ENCODE measurements around the gene DOCK1.
"Not testable (repeated sequence)": the region's sequence is repeated elsewhere in the genome, so short reads cannot be mapped to it uniquely, and the experiment has no call there.

DOCK1 gene

DNA sequence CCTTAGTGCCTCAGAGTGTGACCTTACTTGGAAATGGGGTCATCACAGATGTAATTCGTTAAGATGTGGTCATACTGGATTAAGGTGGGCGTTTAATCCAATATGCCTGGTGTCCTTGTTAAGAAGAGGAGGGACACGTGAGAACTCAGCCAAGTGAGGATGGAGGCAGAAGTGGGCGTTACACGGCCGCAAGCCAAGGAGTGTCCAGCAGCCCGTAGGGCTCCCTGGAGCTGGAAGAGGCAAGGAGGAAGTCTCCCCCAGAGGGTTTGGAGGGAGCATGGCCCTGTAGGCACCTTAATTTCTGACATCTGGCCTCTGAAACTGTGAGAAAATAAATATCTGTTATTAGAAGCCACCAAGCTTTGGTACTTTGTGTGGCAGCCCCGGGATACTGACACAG, 21.3 kb downstream of the DOCK1 start:
- no peak for DNase-seq

DNA sequence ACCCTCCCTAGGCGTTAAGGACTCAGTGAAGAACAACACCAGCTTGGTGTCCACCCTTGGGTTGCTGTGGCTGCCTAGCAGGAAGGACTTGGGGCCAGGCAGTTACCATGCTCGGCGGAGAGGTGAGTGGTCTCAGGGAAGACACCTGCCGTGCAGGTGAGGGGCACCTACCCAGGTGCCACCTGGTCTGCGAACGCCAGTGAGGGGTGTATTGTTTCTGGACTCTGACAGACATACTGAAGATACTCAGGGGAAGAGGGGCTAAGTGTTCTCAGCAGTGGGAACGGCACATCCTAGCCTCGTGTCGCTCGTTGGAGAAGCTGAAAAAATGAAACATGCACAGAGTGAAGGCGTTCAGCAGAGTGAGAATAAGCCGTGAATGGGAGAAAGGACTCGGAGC, 22.6 kb downstream of the DOCK1 start:
- DNase-seq, result no peak

DNA sequence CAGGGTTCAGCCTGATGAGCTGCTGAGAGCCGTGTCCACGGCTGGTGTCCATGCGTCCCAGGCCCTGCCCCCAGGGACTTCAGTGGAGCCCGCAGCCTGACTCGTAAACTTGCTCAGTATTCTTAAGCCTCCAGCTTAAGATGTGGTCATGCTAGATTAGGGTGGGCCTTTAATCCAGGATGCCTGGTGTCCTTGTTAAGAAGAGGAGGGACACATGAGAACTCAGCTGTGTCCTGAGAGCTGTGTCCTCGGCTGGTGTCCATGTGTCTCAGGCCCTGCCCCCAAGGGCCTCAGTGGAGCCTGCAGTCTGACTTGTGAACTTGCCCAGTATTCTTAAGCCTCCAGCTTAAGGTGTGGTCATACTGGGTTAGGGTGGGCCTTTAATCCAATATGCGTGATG, 23.0 kb downstream of the DOCK1 start:
- no peak for DNase-seq

DNA sequence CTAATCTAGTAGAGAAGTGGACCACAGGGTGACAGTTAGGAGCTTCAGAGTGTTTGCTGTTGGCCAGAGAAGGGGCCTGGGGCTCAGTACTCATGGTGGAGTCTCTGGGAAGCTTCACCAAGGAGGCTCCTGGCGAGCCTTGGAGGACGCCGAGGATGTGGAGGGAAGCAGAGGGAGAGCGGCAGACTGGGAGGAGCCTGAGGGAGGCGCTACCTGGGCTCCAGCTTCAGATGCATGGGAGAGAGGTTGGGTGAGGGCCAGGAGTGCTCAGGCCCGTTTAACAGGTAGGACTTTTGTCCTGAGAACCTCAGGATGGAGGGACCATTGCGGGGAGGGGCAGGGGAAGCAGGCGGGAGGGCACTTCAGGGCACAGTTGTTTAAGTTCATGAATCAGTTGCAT, 24.2 kb downstream of the DOCK1 start:
- no peak for DNase-seq

DNA sequence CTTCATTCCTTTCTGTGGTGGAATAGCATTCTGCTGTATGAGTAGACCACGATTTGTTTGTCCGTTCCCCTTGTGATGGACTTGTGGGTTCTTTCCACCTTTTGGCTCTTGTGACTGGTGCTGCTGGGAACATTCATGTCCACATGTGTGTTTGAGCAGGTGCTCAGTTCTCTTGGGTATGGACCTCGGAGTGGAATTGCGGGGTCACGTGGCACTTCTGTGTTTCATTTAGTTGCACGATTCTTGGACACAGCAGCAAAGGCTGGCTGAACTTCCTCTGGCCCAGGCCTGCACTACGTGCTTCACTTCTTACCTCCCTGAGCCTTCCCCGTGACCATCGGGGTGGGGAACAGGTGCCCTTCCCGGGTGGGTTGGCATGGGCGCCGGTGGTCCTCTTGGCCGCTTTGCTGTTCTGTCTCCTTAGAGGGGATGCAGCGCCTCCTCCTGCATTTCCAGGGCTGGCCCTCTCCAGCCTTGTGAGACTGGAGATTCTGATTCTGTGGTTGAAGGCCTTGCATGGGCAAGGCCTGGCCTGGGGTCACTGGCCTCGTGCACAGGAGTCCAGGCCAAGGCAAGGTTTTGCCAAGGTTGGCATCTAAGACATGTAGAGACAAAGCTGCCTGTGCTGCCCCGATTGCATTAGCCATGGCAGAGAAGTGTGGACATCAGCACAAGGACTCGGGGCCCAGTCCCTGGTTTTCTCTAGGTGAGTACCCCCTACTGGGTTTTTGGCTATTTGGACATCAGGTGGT, 25.1 kb downstream of the DOCK1 start:
- no peak for DNase-seq

DNA sequence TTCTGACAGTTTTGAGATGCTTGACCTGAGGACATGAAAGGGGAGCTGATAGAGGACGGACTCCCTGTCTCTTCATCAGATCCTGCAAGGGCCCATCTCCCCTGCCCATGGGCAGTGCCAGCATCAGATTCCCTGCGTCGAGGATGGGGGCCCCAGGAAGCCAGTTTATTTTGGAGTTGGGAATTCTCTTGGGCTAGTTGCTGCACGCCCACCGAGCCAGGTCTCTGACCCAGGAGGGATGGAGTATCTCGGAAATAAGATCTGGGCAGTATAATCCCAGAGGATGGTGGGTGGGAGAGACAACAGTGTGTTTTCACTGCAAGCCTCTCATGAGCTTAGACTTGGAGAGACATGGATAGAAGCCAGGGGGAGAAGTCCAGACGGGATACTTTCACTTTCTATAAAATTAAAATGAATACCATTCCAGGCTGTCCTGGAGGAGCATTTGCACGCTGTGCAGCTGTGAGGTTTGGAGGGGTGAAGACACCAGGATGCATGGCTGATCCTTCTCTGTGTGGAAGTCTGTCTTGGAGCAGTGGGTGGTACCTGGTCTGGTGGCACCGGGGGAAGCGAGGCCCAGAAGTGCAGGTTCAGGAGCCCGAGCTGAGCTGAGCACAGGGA, 25.8 kb downstream of the DOCK1 start:
- DNase-seq, result no peak

DNA sequence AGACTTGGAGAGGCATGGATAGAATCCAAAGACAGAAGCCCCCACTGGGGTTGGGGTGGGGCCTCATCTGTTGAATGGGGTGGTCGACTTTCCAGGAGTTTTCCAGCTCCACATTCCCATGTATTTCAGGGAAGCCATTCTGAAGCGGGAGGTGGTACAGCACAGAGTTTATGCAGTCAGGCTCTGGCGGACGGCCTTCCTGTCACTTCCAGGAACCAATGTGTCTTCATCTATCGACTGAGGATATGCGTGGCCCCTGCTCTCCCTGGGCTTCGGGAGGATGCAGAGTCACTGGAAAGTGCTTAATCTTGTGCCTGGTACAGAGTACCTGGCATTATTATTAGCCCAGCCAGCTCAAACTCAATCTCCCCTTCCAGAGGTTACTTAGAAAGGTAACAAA, 26.3 kb downstream of the DOCK1 start:
- no peak for DNase-seq

DNA sequence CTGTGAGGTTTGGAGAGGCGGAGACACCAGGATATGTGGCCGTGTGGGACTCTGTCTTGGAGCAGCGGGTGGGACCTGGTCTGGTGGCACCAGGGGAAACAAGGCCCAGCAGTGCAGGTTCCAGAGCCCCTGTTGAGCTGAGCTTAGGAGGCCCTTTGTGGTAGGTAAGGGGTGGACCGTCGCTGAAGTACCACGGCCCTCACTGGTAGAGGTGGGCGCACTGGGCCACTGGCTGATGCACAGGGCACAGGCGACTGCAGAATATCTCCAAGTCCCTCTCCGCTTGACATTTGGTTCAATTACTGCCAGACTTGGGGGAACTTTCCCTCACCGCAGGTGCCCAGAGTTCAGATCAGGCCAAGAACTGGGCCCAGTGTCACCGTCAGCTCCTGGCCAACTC, 27.3 kb downstream of the DOCK1 start:
- no peak for DNase-seq

DNA sequence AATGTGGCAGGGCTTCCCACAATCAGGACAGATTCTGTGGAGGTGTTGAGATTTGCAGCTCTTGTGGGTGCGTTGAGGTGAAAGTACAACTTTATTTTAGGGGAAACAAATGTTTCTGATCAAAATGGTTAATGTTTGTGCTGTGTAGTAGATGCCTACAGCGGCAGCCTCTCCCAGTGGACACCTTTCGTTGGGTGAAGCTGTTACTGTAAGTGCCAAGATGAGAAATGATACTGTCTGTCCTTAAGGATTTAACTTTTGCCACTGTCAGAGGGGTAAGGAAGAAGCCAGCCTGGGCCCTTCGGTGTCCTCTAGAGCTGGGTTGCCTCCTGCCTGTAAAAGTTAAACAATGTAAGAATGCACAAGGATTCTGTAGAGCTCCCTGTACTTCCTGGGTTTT, 27.9 kb downstream of the DOCK1 start:
- no peak for DNase-seq

DNA sequence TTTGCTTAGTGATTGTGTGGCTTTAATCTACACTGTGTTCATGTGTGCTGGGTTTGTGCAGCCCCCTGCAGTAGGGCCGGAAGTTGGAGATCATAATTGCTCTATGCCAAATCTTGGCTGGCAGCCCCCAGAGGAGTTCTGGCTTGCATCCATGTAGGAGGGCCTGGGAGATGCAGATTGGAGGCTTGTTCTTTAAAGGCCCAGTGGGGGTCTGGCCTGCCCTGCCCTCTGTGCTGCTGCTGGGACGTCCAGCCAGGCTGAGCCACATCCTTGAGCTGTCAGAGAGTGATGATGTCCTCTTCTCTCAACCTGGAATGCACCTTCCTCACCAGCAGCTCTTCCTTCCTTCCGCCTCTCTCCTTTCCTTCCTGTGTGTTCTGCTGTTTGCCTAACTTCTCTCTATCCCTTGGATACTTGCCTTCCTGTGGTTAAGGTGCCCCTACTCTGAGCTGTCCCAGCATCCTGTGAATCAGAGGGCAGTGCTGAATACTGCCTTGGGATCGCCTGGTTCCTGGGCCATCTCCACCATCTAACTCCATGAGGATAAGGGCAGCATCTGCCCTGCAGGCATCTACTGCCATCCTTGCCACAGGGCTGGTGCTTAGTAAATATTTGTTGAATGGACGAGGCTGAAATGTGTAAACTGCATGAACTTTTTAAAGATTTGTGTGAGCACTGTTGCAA, 30.2 kb downstream of the DOCK1 start:
- no peak for DNase-seq

DNA sequence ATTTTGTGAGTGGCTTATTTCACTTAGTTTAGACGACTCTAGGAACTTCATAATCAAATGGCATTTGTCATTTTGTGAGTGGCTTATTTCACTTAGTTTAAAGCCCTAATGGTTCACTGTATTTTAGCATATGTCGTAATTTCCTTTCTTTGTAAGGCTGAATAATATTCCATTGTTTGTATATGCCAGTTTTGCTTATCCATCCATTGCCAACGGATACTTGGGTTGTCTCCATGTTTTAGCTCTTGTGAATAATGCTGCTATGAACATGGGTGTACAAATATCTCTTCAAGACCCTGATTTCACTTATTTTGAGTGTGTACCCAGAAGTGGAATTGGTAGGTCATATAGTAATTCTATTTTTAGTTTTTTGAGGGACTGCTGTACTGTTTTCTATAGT, 31.8 kb downstream of the DOCK1 start:
- DNase-seq, result no peak

DNA sequence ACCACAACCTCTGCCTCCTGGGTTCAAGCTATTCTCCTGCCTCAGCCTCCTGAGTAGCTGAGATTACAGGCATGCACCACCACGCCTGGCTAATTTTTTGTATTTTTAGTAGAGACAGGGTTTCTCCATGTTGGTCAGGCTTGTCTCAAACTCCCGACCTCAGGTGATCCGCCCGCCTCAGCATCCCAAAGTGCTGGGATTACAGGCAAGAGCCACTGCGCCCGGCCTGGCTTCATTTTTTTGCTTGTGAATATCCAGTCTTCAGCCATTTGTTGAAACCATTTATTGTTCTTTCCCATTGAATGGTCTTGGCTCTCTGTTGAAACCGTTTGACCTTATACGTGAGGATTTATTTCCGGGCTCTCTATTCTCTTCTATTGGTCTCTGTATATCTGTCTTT, 32.9 kb downstream of the DOCK1 start:
- not testable (repeated sequence) for DNase-seq

DNA sequence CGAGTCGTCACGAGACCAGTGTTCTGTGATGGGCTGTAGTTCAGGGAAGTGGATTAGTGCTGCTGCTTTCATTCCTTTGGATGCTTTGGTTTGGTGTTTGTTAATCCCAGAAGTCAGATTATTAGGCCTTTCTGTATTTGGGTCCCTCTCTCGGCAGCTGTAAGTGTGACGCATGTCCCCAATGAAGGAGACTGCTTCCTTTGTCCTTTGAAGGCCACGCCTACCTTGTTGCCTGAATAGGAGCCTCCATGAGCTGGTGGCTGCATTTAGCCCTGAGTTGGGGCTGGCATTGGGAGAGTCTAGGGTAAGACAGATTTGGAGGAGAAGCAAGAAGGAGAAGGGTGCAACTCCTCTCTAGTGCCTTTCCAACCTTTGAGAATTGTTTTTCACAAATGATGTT, 34.5 kb downstream of the DOCK1 start:
- DNase-seq, result no peak

DNA sequence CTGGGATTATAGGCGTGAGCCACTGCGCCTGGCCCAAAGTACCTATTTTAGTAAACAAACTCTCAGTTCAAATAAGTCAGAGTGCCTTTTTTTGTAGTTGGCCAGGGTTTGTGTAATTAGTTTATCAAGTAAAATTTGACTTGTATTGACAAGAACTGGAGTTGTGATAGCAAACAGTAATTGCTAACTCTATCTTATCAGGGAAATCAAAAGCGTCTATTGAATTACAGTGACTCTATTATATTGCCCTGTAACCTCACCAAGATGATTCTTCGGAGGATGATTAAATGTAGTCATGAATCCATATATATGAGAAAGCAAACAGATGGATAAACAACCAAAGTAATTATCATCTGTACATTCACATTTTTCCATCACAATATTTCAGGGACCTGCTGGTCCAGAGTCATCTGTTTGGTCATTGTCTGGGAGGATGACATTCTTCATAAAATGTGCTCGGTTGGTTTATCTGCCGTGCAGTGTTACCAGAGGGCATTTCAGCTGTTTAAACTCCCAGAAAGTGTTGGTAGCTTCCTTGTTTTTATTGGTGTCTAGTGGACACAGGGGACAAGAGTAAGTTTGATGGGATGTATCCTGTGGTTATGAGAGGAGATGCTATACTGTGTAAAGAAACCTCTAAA, 35.6 kb downstream of the DOCK1 start:
- no peak for DNase-seq

DNA sequence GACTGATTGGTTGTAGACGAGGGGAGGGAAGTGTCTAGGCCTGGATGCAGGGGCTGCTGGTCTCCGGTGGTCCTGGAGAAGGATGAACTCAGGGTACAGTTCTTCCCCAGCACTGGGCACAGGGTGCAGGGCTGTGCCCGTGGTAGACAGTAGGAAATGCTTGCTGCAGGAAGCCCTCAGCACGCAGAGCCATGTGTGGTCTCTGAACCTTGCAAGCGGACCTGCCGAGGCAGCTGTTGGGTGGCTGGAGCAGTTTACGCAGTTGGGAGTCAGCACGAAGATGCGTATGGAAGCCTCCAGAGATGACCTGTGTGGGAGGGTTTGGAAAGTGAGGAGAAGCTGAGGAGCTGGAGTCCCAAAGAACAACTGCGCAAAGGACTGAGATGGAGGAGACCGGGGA, 39.0 kb downstream of the DOCK1 start:
- no peak for DNase-seq

DNA sequence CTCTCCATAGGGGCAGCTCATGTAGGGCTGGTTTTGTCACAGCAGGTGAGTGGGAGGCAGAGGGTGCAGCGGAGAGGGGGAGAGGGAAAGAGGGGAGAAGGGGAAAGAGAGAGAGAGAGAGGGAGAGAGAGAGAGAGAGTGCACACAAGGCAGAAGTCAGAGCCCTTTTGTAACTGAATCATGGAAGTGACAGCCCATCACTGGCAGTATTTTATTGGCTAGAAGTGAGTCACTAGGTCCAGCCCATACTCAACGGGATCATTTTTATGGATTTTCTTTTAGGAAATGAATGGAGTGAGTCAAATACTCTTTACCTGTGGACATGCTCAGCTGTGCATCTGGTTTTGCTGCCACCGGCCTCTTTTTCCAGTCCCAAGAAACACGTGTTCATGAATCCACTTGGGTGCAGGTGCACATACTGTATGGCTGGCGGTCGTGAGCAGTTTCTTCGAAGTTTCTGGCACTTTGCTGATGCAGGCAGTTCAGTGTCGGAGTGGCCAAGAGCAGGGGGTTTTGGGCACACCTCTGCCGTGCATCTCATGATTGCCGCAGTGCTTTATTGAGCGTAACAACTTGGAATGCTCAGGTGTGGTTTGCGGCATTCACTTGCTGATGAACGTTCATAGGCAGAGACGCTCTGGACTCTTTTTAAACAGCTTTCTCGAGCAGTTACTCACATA, 40.3 kb downstream of the DOCK1 start:
- no peak for DNase-seq

DNA sequence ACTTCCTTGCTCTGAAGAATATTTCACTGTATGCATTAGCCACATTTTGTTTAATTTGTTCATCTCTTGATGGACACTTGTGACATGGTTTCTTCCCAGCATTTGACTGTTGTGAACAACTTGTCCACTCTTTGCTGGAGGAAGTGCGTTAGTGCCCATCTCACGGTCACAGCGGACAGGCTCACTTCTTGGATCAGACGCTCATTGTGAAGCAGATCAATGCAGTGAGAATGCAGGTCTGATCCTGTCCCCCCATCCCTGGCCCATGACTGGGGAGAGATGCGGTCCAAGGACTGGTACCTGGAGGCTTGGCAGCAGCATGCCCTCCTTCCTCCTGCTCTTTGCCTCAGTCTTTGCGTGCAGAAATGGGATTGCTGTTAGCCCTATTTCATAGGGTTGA, 41.5 kb downstream of the DOCK1 start:
- no peak for DNase-seq

DNA sequence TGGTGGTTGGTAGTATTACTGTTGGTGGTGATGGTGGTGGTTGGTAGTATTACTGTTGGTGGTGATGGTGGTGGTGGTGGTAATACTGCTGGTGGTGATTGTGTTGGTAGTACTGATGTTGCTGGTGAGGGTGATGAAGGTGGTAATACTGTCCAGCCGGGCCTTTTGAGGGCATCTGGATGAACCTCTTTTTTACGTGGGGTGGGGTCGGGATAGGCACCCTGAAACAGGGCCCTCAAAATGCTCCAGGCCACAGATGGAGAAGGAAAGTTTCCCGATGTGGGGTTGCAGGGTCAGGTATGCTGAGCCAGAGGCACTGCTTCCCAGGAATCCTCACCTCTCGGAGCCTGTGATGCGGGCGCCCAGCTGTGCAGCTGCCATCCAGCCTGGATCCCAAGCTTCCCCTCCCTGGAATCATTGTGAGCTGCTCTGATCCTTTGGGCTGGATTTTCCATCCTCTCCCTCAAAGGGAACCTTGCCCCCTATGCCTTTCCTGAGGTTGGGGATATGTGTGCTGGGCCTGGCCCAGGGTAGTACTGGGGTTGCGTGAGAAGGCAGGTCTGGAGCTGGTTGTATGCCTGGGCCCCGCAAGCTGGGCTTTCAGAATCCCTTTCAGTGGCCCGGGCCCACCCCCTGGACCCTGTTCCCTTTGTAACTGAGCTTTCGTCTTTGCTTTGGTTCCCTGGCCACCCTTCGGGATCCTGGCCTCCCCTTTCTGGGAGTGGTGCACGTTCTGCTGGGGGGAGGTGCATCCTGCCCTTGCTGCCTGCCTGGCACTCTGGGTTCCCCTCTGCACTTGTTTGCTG, 43.3 kb downstream of the DOCK1 start:
- DNase-seq, result no peak

DNA sequence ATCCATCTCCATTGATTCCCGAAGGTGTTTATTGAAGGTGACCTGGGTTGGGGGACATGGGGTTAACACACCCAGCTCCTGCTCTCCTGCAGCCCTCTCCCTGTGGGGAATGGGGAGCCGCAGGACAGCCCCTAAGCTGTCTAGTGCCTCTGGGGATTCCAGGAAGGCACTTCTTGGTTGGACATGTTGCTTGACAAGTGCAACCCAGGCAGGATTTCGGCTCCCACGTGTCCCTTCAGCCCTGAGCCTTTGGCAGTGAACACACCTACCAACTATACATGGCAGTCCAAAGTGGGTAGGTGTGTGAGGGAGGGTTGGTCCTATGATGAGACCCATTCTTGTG, 43.9 kb downstream of the DOCK1 start:
- no peak for DNase-seq

DNA sequence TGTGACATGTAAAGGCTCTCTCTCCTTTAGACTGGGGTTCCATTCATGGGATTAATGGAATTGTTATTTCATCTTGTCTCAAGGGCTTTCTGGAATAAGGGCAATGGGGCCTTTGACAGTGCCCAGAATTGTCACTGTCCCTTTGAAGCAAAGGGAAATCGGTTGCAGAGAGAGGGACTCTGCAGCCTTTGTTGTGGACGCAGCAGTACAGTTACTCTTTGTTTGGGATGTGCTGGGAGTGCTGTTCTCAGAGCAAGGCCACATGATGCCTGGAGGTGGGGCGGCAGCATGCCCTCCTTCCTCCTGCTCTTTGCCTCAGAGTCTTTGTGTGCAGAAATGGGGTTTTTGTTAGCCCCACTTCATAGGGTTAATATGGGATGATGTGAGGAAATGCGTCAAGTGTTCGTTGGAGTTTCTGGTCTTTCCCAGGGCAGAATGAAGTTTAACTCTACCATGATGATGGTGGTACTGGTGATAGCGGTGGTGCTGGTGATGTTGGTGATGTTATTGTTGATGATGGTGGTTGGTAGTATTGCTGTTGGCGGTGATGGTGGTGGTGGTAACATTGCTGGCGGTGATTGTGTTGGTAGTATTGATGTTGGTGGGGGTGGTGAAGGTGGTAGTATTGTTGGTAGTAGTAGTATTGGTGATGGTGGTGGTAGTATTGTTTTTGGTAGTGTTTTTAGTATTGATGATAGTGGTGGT, 45.3 kb downstream of the DOCK1 start:
- DNase-seq, result no peak

DNA sequence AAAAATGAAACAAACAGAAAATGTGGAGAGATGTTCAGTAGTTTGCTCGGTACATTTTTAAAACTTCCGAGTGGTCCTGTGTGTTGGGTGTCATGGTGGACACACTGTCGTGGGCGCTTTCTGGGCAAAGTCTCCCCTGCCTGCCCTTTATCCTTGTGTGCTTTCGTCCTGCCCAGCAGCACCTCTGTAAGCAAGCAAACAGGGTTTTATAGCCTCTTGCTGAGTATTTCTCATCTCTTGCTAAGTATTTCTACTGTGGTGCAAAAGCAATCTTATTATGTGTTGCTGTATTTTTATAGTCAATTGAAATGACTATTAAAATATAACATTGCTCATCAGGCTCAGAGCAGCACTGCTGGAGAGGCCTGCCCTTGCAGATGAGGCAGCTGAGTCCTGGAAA, 48.7 kb downstream of the DOCK1 start:
- DNase-seq, result no peak

DNA sequence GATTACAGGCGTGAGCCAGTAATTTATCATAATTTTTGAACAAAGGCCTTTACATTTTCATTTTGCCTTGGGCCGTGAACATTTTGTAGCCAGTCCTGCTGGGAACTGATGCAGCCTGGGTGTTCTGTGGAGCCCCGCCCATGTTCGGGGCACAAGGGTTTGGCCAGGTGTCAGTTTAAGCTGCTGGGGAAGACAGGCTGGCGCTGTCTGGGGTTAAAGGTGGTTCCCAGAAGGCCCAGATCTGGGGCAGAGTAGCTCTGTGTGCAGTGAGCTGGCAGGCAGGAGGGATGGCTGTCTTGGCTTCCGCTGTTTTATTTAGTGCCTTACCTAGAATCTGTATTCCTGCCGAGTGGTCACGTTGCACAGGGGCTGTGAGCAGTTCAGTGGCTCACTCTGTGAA, 50.2 kb downstream of the DOCK1 start:
- DNase-seq, result no peak

Data from AML-193 (cell line).